GM23248 (cell line): ENCODE results near the gene DLD. TPM values are rescaled to one million over a fixed set of nuclear protein-coding genes. Genes with fewer than 3 reads are reported as not detected.
A peak's percentile ranks its signal among the peaks of the same experiment; 100 is the strongest.

Experiments used
- DNase-seq: peaks from one replicate; pipeline ENCODE4 v3.0.0-alpha.2; 2015
- H2AFZ ChIP-seq: fragments of 200-600 bp; sonication (generic); 2 replicates; pipeline ENCODE4 v1.6.1; 2016; ENCODE audit warnings: antibody characterized with exemption
- H3F3A ChIP-seq: fragments of 200-600 bp; sonication (generic); 2 replicates; pipeline ENCODE4 v1.6.1; 2016; ENCODE audit warnings: mild to moderate bottlenecking, antibody characterized with exemption, mixed run types; ENCODE audit not compliant: insufficient read depth
- H3K27ac ChIP-seq: fragments of 200-600 bp; sonication (generic); 2 replicates; pipeline ENCODE4 v1.5.1; 2016; ENCODE audit warnings: mild to moderate bottlenecking
- H3K27me3 ChIP-seq: fragments of 200-600 bp; sonication (generic); replicated peaks from 2 replicates; pipeline ENCODE4 v1.6.1; 2016; ENCODE audit warnings: mild to moderate bottlenecking; ENCODE audit not compliant: insufficient read depth
- H3K36me3 ChIP-seq: fragments of 200-600 bp; sonication (generic); 2 replicates; pipeline ENCODE4 v1.6.1; 2016; ENCODE audit warnings: low read depth, mild to moderate bottlenecking
- H3K4me1 ChIP-seq: fragments of 200-600 bp; sonication (generic); 2 replicates; pipeline ENCODE4 v1.6.1; 2016; ENCODE audit warnings: mild to moderate bottlenecking; ENCODE audit not compliant: insufficient read depth
- H3K4me2 ChIP-seq: fragments of 200-600 bp; sonication (generic); one replicate; pipeline ENCODE4 v1.6.1; 2016; ENCODE audit warnings: mild to moderate bottlenecking; ENCODE audit not compliant: unreplicated experiment
- H3K4me3 ChIP-seq: fragments of 200-600 bp; sonication (generic); 2 replicates; pipeline ENCODE4 v1.5.1; 2016; ENCODE audit warnings: mild to moderate bottlenecking
- H3K79me2 ChIP-seq: fragments of 200-600 bp; sonication (generic); 2 replicates; pipeline ENCODE4 v1.6.1; 2016; ENCODE audit warnings: mild to moderate bottlenecking; ENCODE audit not compliant: insufficient read depth
- H3K9ac ChIP-seq: fragments of 200-600 bp; sonication (generic); 2 replicates; pipeline ENCODE4 v1.6.1; 2016; ENCODE audit warnings: mild to moderate bottlenecking
- H3K9me2 ChIP-seq: fragments of 200-600 bp; sonication (generic); 2 replicates; pipeline ENCODE4 v1.6.1; 2016; ENCODE audit warnings: mixed run types, mild to moderate bottlenecking, moderate library complexity; ENCODE audit not compliant: insufficient read depth
- H3K9me3 ChIP-seq: fragments of 200-600 bp; sonication (generic); one replicate; pipeline ENCODE4 v1.6.1; 2017; ENCODE audit warnings: low read depth
- H4K20me1 ChIP-seq: fragments of 200-600 bp; sonication (generic); 2 replicates; pipeline ENCODE4 v1.6.0; 2016; ENCODE audit not compliant: insufficient read depth
- EZH2 ChIP-seq: fragments of 200-600 bp; sonication (generic); IDR thresholded peaks from 2 replicates; pipeline ENCODE4 v1.6.1; 2018; ENCODE audit warnings: antibody characterized with exemption, mild to moderate bottlenecking; ENCODE audit not compliant: insufficient read depth, poor library complexity, severe bottlenecking
- EZH2phosphoT487 ChIP-seq: fragments of 200-600 bp; sonication (generic); IDR thresholded peaks from 2 replicates; pipeline ENCODE4 v1.6.1; 2018; ENCODE audit warnings: antibody characterized with exemption, moderate library complexity, mild to moderate bottlenecking, low read depth; ENCODE audit not compliant: insufficient read depth
- WGBS, 2 experiments: methylation state at CpG; one replicate each; pipeline ENCODE4 v1.1.6; 2015 to 2017; ENCODE audit warnings: low lambda C conversion rate in 2 of 2, low coverage in 1 of 2; ENCODE audit errors: missing lambda C conversion rate in 2 of 2; 5-methylcytosine and 5-hydroxymethylcytosine counted together
- in situ Hi-C: fragments of 300-500 bp; cut with MboI; formaldehyde crosslinking; loops from 2 replicates; pipeline ENCODE4 v1.15.0; 2020
- polyA plus RNA-seq: library from polyadenylated mRNA; unstranded; fragments of >200 nt; fragmentation: Nextera tagmentation; extraction: Ambion mirVana; gene quantifications from 2 replicates; pipeline ENCODE4 v1.2.1, GENCODE V29; 2016
- total RNA-seq: library from RNA; depleted of rRNA; stranded (reverse); fragments of >200 nt; shearing (Covaris generic); gene quantifications from 2 replicates; pipeline ENCODE4 v1.2.3, GENCODE V29; 2014

Gene DLD
- total and polyA plus RNA-seq, 2 experiments from 2014 or later = 80.1 to 97.1 TPM

DNA sequence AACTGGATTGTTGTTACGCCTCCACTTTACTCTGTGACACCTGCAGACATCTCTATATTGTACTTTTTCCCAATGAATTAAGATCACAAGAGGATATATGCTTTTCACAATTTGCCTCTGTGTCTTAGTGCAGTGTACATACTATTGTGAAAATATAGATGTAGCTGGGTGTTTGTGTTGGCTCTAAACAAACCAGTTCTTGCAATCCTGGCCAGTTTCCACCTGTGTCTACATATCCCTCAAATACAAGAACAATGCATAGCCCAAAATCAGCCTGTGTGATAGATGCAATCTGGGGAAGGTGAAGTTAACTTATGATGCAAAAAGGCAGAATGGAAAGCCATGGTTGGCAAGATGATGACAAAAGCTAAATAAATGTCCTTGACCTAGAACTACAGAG is 36.5 kb upstream of the DLD start:
- Histone ChIP-seq H4K20me1 (no peaks in the 10 kb centered on the region), H3K79me2 (no peaks in the 10 kb centered on the region), H3K9ac (no peak overlapping the region), H3K9me2 (no peaks in the 10 kb centered on the region), H3K4me1 (peaks cover 16% of the 10 kb centered on the region), H3K36me3 (no peaks in the 10 kb centered on the region), H3K9me3 (no peaks in the 10 kb centered on the region), H3K27ac (no peak overlapping the region), H3K4me2 (no peak overlapping the region), H3K4me3 (no peak overlapping the region), H3F3A (0 out of 2 replicates have a peak, but pooled peaks cover 7% of the 10 kb centered on the region), H2AFZ (no peak overlapping the region), H3K27me3 (no peaks in the 10 kb centered on the region; the same call in 1 of the 2 replicates)
- 97 to 100% methylated on average over 1 of the region's 1 CpG for WGBS, 2 experiments
- in situ Hi-C loops = loop anchor here (25.0 kb wide), 1 partner anchor 392 kb away; the partner anchor contains the start of gene GPR22
- no peak for DNase-seq
- TF ChIP-seq EZH2phosphoT487 (no peak), EZH2 (no peak)

DNA sequence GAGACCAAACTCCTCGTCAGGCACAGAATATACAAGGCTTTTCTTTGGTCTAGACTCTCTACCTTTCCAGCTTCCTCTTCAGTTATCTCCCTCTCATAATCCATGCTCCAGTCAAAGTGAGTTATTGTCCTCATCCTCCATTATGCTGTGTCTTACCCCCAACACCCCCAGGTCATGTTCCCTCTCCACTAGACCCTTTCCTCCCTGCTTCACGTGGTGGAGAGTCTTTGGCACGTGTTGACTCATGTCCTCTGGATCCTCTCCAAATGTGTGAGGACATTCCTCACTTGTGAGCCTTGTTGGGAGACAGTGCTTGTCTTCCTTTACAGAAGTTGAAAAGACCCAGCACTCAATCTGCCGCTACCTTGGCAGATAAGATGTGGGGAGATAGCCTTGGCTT is 36.0 kb upstream of the DLD start:
- no peaks in the 10 kb centered on the region for H4K20me1 ChIP-seq
- no peak for TF ChIP-seq EZH2phosphoT487
- H3K4me3 ChIP-seq = no peak overlapping the region
- no peak overlapping the region for H3K9ac ChIP-seq
- H3F3A ChIP-seq = 0 out of 2 replicates have a peak, but pooled peaks cover 7% of the 10 kb centered on the region
- no peak overlapping the region for H3K27ac ChIP-seq
- no peaks in the 10 kb centered on the region for H3K9me2 ChIP-seq
- WGBS, 2 experiments = 49 to 52% methylated on average over 4 of the region's 4 CpGs
- no peak overlapping the region for H3K4me2 ChIP-seq
- H3K4me1 ChIP-seq = peaks cover 16% of the 10 kb centered on the region
- H3K36me3 ChIP-seq = no peaks in the 10 kb centered on the region
- H3K27me3 ChIP-seq = no peaks in the 10 kb centered on the region; the same call in 1 of the 2 replicates
- H3K79me2 ChIP-seq = no peaks in the 10 kb centered on the region
- peak; percentile 62 for DNase-seq
- no peak overlapping the region for H2AFZ ChIP-seq
- in situ Hi-C loops = loop anchor here (25.0 kb wide), 1 partner anchor 393 kb away; the partner anchor contains the start of gene GPR22
- no peaks in the 10 kb centered on the region for H3K9me3 ChIP-seq

DNA sequence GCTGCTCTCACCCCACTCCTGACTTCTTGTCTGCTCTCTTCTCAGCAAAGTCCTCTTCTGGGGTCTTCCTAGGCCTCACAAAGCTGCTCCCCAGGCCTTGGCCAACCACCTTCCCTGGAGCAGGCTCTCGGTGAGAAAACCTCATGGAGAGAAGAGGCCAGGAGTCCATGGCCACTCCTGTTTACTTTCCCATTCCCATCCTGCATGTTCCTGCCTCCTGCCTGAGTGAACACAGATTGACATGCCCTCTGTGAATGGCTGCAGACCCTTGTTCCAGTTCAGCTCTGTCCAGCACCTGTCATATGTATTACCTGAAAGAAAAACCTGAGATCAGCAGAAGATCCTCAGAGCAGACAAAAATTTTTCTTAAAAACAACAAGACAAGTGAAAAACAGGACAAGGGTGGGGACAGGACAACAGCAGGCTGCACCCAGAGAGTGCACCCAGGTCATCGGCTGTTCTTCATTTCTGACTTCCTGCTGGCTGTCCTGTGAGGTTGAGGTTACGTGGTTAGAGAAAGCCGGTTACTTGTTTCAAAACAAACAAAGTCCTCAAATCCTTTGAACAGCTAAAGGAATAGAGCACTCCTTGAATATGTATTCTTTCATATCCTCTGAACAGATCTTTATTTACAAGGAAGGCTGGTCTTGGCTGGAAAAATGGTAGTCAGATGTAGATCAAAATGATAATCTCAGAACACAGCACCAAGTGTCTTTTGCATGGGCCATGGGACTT is 34.0 kb upstream of the DLD start:
- Histone ChIP-seq H3K4me2 (no peak overlapping the region), H4K20me1 (no peaks in the 10 kb centered on the region), H3K4me1 (peaks cover 24% of the 10 kb centered on the region), H3F3A (0 out of 2 replicates have a peak, but pooled peaks cover 12% of the 10 kb centered on the region), H3K4me3 (no peak overlapping the region), H3K79me2 (no peaks in the 10 kb centered on the region), H3K27ac (no peak overlapping the region), H3K9me2 (no peaks in the 10 kb centered on the region), H3K9ac (no peak overlapping the region), H3K36me3 (no peaks in the 10 kb centered on the region), H3K9me3 (no peaks in the 10 kb centered on the region), H2AFZ (no peak overlapping the region), H3K27me3 (no peaks in the 10 kb centered on the region; the same call in 1 of the 2 replicates)
- 80 to 81% methylated on average over 4 of the region's 4 CpGs for WGBS, 2 experiments
- no peak for DNase-seq
- no peak for TF ChIP-seq EZH2
- no peak for TF ChIP-seq EZH2phosphoT487
- in situ Hi-C loops = loop anchor here (25.0 kb wide), 1 partner anchor 395 kb away; the partner anchor contains the start of gene GPR22

DNA sequence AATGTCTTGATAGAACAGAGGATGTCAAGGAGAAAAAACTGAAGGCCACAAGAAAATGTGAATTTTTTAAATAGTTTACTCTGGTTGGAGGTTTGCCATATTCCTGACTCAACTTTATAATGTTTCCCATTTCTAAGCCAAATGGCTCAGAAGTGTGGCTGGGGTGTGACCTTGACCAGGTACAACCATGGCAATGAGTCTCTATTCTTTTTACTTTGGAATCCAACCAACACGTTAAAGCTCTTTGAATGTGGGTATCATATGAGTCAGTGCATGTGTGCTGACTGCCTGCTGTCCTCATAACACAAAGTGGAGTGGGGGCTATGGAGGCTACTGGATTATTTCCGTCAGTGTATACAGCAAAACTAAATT is 33.5 kb upstream of the DLD start:
- in situ Hi-C loops = loop anchor here (25.0 kb wide), 1 partner anchor 395 kb away; the partner anchor contains the start of gene GPR22
- Histone ChIP-seq H3K4me1 (peaks cover 24% of the 10 kb centered on the region), H3K9ac (no peak overlapping the region), H3K36me3 (no peaks in the 10 kb centered on the region), H3K79me2 (no peaks in the 10 kb centered on the region), H3K4me2 (no peak overlapping the region), H2AFZ (no peak overlapping the region), H3K9me2 (no peaks in the 10 kb centered on the region), H3K4me3 (no peak overlapping the region), H4K20me1 (no peaks in the 10 kb centered on the region), H3K9me3 (no peaks in the 10 kb centered on the region), H3F3A (0 out of 2 replicates have a peak, but pooled peaks cover 12% of the 10 kb centered on the region), H3K27me3 (no peaks in the 10 kb centered on the region), H3K27ac (no peak overlapping the region)
- peak; percentile 66 for DNase-seq
- TF ChIP-seq EZH2 = no peak
- 57 to 58% methylated on average over 2 of the region's 2 CpGs for WGBS, 2 experiments
